Mesendoderm (in vitro differentiated cells): ENCODE measurements around the gene PECR.

Experiments used
- DNase-seq: peaks from one replicate; pipeline ENCODE4 v3.0.0; 2013
- H2AK5ac ChIP-seq: 2 replicates; pipeline ENCODE4 v1.6.1; 2013; ENCODE audit warnings: low read length, inconsistent platforms
- H2BK120ac ChIP-seq: 2 replicates; pipeline ENCODE4 v1.6.1; 2013; ENCODE audit warnings: low read depth, mild to moderate bottlenecking, low read length, moderate library complexity, mixed read lengths
- H2BK15ac ChIP-seq: replicated peaks from 2 replicates; pipeline ENCODE4 v1.6.1; 2013; ENCODE audit warnings: low read depth, mild to moderate bottlenecking, moderate library complexity
- H2BK5ac ChIP-seq: 2 replicates; pipeline ENCODE4 v1.6.1; 2013; ENCODE audit warnings: low read length, inconsistent platforms
- H3K18ac ChIP-seq: 2 replicates; pipeline ENCODE4 v1.6.1; 2013; ENCODE audit warnings: mild to moderate bottlenecking, low read length, mixed read lengths
- H3K23ac ChIP-seq: one replicate; pipeline ENCODE4 v1.6.1; 2013; ENCODE audit warnings: low read length
- H3K27ac ChIP-seq: 2 replicates; pipeline ENCODE4 v1.5.1; 2013; ENCODE audit warnings: low read depth, mild to moderate bottlenecking, inconsistent platforms, low read length, moderate library complexity
- H3K27me3 ChIP-seq: 2 replicates; pipeline ENCODE4 v1.6.1; 2013; ENCODE audit warnings: low read length, control low read depth, mild to moderate bottlenecking, inconsistent platforms; ENCODE audit not compliant: insufficient read depth, poor library complexity
- H3K36me3 ChIP-seq: 2 replicates; pipeline ENCODE4 v1.6.1; 2013; ENCODE audit warnings: low read length, inconsistent platforms; ENCODE audit not compliant: control insufficient read depth, insufficient read depth
- H3K4ac ChIP-seq: one replicate; pipeline ENCODE4 v1.6.1; 2013; ENCODE audit warnings: low read depth, mild to moderate bottlenecking, low read length, moderate library complexity
- H3K4me1 ChIP-seq: 2 replicates; pipeline ENCODE4 v1.6.1; 2013; ENCODE audit warnings: low read depth, low read length, inconsistent platforms; ENCODE audit not compliant: control insufficient read depth
- H3K4me2 ChIP-seq: 2 replicates; pipeline ENCODE4 v1.6.1; 2013; ENCODE audit warnings: low read length
- H3K4me3 ChIP-seq: 2 replicates; pipeline ENCODE4 v1.5.1; 2013; ENCODE audit warnings: mild to moderate bottlenecking, low read length
- H3K56ac ChIP-seq: one replicate; pipeline ENCODE4 v1.6.1; 2013; ENCODE audit warnings: low read length
- H3K79me1 ChIP-seq: 2 replicates; pipeline ENCODE4 v1.6.1; 2013; ENCODE audit warnings: low read length, inconsistent platforms
- H3K79me2 ChIP-seq: 2 replicates; pipeline ENCODE4 v1.6.1; 2013; ENCODE audit warnings: mild to moderate bottlenecking, low read length; ENCODE audit not compliant: control insufficient read depth, insufficient read depth
- H3K9ac ChIP-seq: 2 replicates; pipeline ENCODE4 v1.6.1; 2013; ENCODE audit warnings: low read length, inconsistent platforms
- H4K5ac ChIP-seq: one replicate; pipeline ENCODE4 v1.6.1; 2013; ENCODE audit warnings: low read length
- H4K8ac ChIP-seq: one replicate; pipeline ENCODE4 v1.6.1; 2013; ENCODE audit warnings: low read depth, mild to moderate bottlenecking, control low read depth, low read length, moderate library complexity
- WGBS: extraction: QIAGEN DNeasy Blood & Tissue Kit; methylation state at CpG from one replicate; pipeline ENCODE4 v1.1.7; 2013; ENCODE audit warnings: low lambda C conversion rate, missing lambda C conversion rate; ENCODE audit not compliant: insufficient coverage; ENCODE audit errors: extremely low coverage; 5-methylcytosine and 5-hydroxymethylcytosine counted together

PECR gene

GRCh38 chr2:216114382-216114713 is 32.7 kb upstream of the PECR start:
- H3K27ac ChIP-seq: no peak overlapping the region
- H3K36me3 ChIP-seq: peaks cover 14% of the 10 kb centered on the region
- no peak overlapping the region for H2AK5ac ChIP-seq
- H3K79me2 ChIP-seq: peaks cover 60% of the 10 kb centered on the region
- no peak overlapping the region for H3K23ac ChIP-seq
- H2BK120ac ChIP-seq: no peak overlapping the region
- H3K18ac ChIP-seq: no peak overlapping the region
- no peak overlapping the region for H2BK15ac ChIP-seq
- peaks cover 6% of the 10 kb centered on the region for H3K4me1 ChIP-seq
- peak overlapping the region; percentile 42 for H3K9ac ChIP-seq
- peaks cover 19% of the 10 kb centered on the region for H3K79me1 ChIP-seq
- H2BK5ac ChIP-seq: no peak overlapping the region
- H4K8ac ChIP-seq: no peak overlapping the region
- H3K4me2 ChIP-seq: no peak overlapping the region
- H3K4me3 ChIP-seq: no peak overlapping the region
- H3K27me3 ChIP-seq: no peaks in the 10 kb centered on the region
- H3K56ac ChIP-seq: peak overlapping the region; percentile 54
- no peak overlapping the region for H3K4ac ChIP-seq
- no peak overlapping the region for H4K5ac ChIP-seq
- no CpG with 5 or more reads among the region's 4 CpGs for WGBS
- no peak for DNase-seq

GRCh38 chr2:216113572-216113971 is 32.0 kb upstream of the PECR start:
- no CpG with 5 or more reads among the region's 3 CpGs for whole genome bisulfite sequencing
- H2BK15ac ChIP-seq: no peak overlapping the region
- peaks cover 14% of the 10 kb centered on the region for H3K36me3 ChIP-seq
- H3K79me2 ChIP-seq: peaks cover 57% of the 10 kb centered on the region
- H4K5ac ChIP-seq: no peak overlapping the region
- no peak overlapping the region for H3K4ac ChIP-seq
- no peak overlapping the region for H3K18ac ChIP-seq
- no peak overlapping the region for H3K9ac ChIP-seq
- H3K56ac ChIP-seq: no peak overlapping the region
- H3K4me1 ChIP-seq: peaks cover 6% of the 10 kb centered on the region
- H2AK5ac ChIP-seq: no peak overlapping the region
- H3K27ac ChIP-seq: no peak overlapping the region
- H3K79me1 ChIP-seq: peaks cover 18% of the 10 kb centered on the region
- no peak overlapping the region for H3K4me3 ChIP-seq
- no peak overlapping the region for H4K8ac ChIP-seq
- H3K4me2 ChIP-seq: no peak overlapping the region
- DNase-seq: no peak
- no peak overlapping the region for H2BK5ac ChIP-seq
- no peaks in the 10 kb centered on the region for H3K27me3 ChIP-seq
- H2BK120ac ChIP-seq: no peak overlapping the region
- H3K23ac ChIP-seq: no peak overlapping the region

- H3K27me3 ChIP-seq: no peaks in the 10 kb centered on the region
- H3K79me1 ChIP-seq: peaks cover 15% of the 10 kb centered on the region
- no peak overlapping the region for H3K56ac ChIP-seq
- H3K79me2 ChIP-seq: peaks cover 51% of the 10 kb centered on the region
- H3K9ac ChIP-seq: no peak overlapping the region
- no peak overlapping the region for H4K8ac ChIP-seq
- no peak overlapping the region for H3K23ac ChIP-seq
- H3K36me3 ChIP-seq: peaks cover 12% of the 10 kb centered on the region
- no CpG with 5 or more reads among the region's 4 CpGs for WGBS
- no peak overlapping the region for H3K4me3 ChIP-seq
- no peak overlapping the region for H3K4me2 ChIP-seq
- no peak overlapping the region for H3K18ac ChIP-seq
- H2BK5ac ChIP-seq: no peak overlapping the region
- no peak for DNase-seq
- H3K4me1 ChIP-seq: peaks cover 7% of the 10 kb centered on the region
- H3K4ac ChIP-seq: no peak overlapping the region
- H4K5ac ChIP-seq: no peak overlapping the region
- H2BK120ac ChIP-seq: no peak overlapping the region
- H3K27ac ChIP-seq: no peak overlapping the region
- no peak overlapping the region for H2AK5ac ChIP-seq
- H2BK15ac ChIP-seq: no peak overlapping the region
Measured at GRCh38 chr2:216112926-216113325, 31.3 kb upstream of the PECR start.

- Histone ChIP-seq H3K4me2 (no peak overlapping the region), H3K4me1 (peaks cover 9% of the 10 kb centered on the region), H3K4me3 (no peak overlapping the region), H3K27me3 (no peaks in the 10 kb centered on the region), H2AK5ac (no peak overlapping the region), H3K56ac (no peak overlapping the region), H3K27ac (no peak overlapping the region), H2BK15ac (no peak overlapping the region), H2BK120ac (no peak overlapping the region), H3K23ac (no peak overlapping the region), H3K18ac (no peak overlapping the region), H4K8ac (no peak overlapping the region), H3K36me3 (peaks cover 2% of the 10 kb centered on the region), H4K5ac (no peak overlapping the region), H3K79me1 (peaks cover 5% of the 10 kb centered on the region), H3K4ac (no peak overlapping the region), H3K9ac (peak overlapping the region; percentile 37), H3K79me2 (peaks cover 35% of the 10 kb centered on the region), H2BK5ac (no peak overlapping the region)
- DNase-seq: no peak
- no CpG with 5 or more reads among the region's 7 CpGs for WGBS
Measured at GRCh38 chr2:216111122-216111521, 29.5 kb upstream of the PECR start.

GRCh38 chr2:216110620-216111019 is 29.0 kb upstream of the PECR start:
- Histone ChIP-seq H3K4me2 (peak overlapping the region; percentile 81), H3K36me3 (peaks cover 2% of the 10 kb centered on the region), H4K8ac (no peak overlapping the region), H3K18ac (no peak overlapping the region), H2AK5ac (no peak overlapping the region), H3K23ac (no peak overlapping the region), H3K9ac (peak overlapping the region; percentile 98), H3K79me1 (peaks cover 5% of the 10 kb centered on the region), H2BK120ac (no peak overlapping the region), H3K27ac (no peak overlapping the region), H3K4me3 (no peak overlapping the region), H3K4me1 (peaks cover 9% of the 10 kb centered on the region), H4K5ac (no peak overlapping the region), H3K79me2 (peaks cover 35% of the 10 kb centered on the region), H3K56ac (peak overlapping the region; percentile 87), H2BK15ac (no peak overlapping the region), H3K4ac (no peak overlapping the region), H2BK5ac (no peak overlapping the region), H3K27me3 (no peaks in the 10 kb centered on the region)
- no peak for DNase-seq
- WGBS: no CpG with 5 or more reads among the region's 1 CpG

- no peaks in the 10 kb centered on the region for H3K36me3 ChIP-seq
- WGBS: no CpG with 5 or more reads among the region's 10 CpGs
- peak overlapping the region; percentile 81 for H3K4me2 ChIP-seq
- no peak overlapping the region for H4K5ac ChIP-seq
- peak overlapping the region; percentile 70 for H3K4me3 ChIP-seq
- peak overlapping the region; percentile 99 for H3K56ac ChIP-seq
- H2BK15ac ChIP-seq: no peak overlapping the region
- H3K79me2 ChIP-seq: peaks cover 32% of the 10 kb centered on the region
- no peak overlapping the region for H4K8ac ChIP-seq
- H3K23ac ChIP-seq: no peak overlapping the region
- H3K27ac ChIP-seq: no peak overlapping the region
- no peak overlapping the region for H3K4ac ChIP-seq
- H3K4me1 ChIP-seq: peaks cover 7% of the 10 kb centered on the region
- H2BK5ac ChIP-seq: no peak overlapping the region
- H2AK5ac ChIP-seq: no peak overlapping the region
- H2BK120ac ChIP-seq: no peak overlapping the region
- H3K27me3 ChIP-seq: no peaks in the 10 kb centered on the region
- peak; percentile 44 for DNase-seq
- peaks cover 3% of the 10 kb centered on the region for H3K79me1 ChIP-seq
- H3K9ac ChIP-seq: peak overlapping the region; percentile 98
- peak overlapping the region; percentile 75 for H3K18ac ChIP-seq
Measured at GRCh38 chr2:216109962-216110614, 28.5 kb upstream of the PECR start.
